Natural killer cell (primary cell): ENCODE measurements around the gene SMNDC1. TPM values are rescaled to one million over a fixed set of nuclear protein-coding genes. Genes with fewer than 3 reads are reported as not detected.

ENCODE experiments used
- ATAC-seq, 3 donors: fragments of 150-1000 bp in 2 of 3; fragments of 200-7000 bp in 1 of 3; cut with Tn5 transposase; 1 replicate in 1 of 3; 2 replicates in 2 of 3; pipeline ENCODE4 v1.10.0; 2021; ENCODE audit warnings: mild to moderate bottlenecking in 2 of 3, moderate library complexity in 2 of 3
- DNase-seq, 2 donors: peaks; one replicate each; pipeline versions ENCODE4 v3.0.0 to v3.0.0-alpha.2; 2013 to 2021; ENCODE audit warnings: mixed read lengths in 1 of 2
- H3K27ac ChIP-seq: one replicate; pipeline ENCODE4 v1.5.1; 2013; ENCODE audit warnings: mild to moderate bottlenecking, low read length
- H3K27me3 ChIP-seq: one replicate; pipeline ENCODE4 v1.6.1; 2013; ENCODE audit warnings: low read length; ENCODE audit not compliant: control insufficient read depth, insufficient read depth
- H3K36me3 ChIP-seq: one replicate; pipeline ENCODE4 v1.6.1; 2013; ENCODE audit warnings: low read length; ENCODE audit not compliant: control insufficient read depth, insufficient read depth
- H3K4me1 ChIP-seq: one replicate; pipeline ENCODE4 v1.6.1; 2013; ENCODE audit warnings: low read length; ENCODE audit not compliant: control insufficient read depth, insufficient read depth
- H3K4me3 ChIP-seq: one replicate; pipeline ENCODE4 v1.5.1; 2013; ENCODE audit warnings: low read length
- H3K9me3 ChIP-seq: one replicate; pipeline ENCODE4 v1.6.1; 2013; ENCODE audit warnings: low read length; ENCODE audit not compliant: control insufficient read depth, insufficient read depth
- H3K27ac Mint-ChIP-seq, 2 donors: one replicate each; pipeline ENCODE4 v1.8.0; 2022; ENCODE audit warnings: mild to moderate bottlenecking in 2 of 2, mixed read lengths in 2 of 2, moderate library complexity in 1 of 2
- H3K27me3 Mint-ChIP-seq, 2 donors: one replicate each; pipeline ENCODE4 v1.8.0; 2022; ENCODE audit warnings: low read depth in 2 of 2, mixed read lengths in 2 of 2
- H3K36me3 Mint-ChIP-seq: one replicate; pipeline ENCODE4 v1.8.0; 2022; ENCODE audit warnings: mixed read lengths
- H3K4me1 Mint-ChIP-seq, 2 donors: one replicate each; pipeline ENCODE4 v1.8.0; 2022; ENCODE audit warnings: mixed read lengths in 2 of 2
- H3K4me3 Mint-ChIP-seq: one replicate; pipeline ENCODE4 v1.8.0; 2022; ENCODE audit warnings: mild to moderate bottlenecking, moderate library complexity, mixed read lengths
- H3K9me3 Mint-ChIP-seq, 2 donors: one replicate each; pipeline ENCODE4 v1.8.0; 2022; ENCODE audit warnings: mixed read lengths in 2 of 2
- CTCF ChIP-seq: fragments of 200-600 bp; IDR thresholded peaks from one replicate; pipeline ENCODE4 v1.8.0; 2022; ENCODE audit warnings: antibody characterized with exemption
- WGBS: methylation state at CpG from one replicate; pipeline ENCODE4 v1.1.7; 2013; ENCODE audit warnings: missing lambda C conversion rate; ENCODE audit not compliant: insufficient coverage; 5-methylcytosine and 5-hydroxymethylcytosine counted together
- intact Hi-C: fragments of 100-400 bp; cut with micrococcal nuclease; formaldehyde crosslinking; loops from one replicate; pipeline ENCODE4 v1.14.2; 2022
- total RNA-seq, 4 donors: library from RNA; stranded (reverse); fragments of 120-200 nt in 1 of 4; gene quantifications; one replicate each; pipeline versions ENCODE4 v1.2.3 to v1.2.4, GENCODE V29; 2013 to 2022

The SMNDC1 gene
- total RNA-seq, 3 donors from 2014 or later (not counting 1 experiment from before 2014, with no cell fraction given): 53.3 to 56.3 (median 55.3) TPM

DNA sequence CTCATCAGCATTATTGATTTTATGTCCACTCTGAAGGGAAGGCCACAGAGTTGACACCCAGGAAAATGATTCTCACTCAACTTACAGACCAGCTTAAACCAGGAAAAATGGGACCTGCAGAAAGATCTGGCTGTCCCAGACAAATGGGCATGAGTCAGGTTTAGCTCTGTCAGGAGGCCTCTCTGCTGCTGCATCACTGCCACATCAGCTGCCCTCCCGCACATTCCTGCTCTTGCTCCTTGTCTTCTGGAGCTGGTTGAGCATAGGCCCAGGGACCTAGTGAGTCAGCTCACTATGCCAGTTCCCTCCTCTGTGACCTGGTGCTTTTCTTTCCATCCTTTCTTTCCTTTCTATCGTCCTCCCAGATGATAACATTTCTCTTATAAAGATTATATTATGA, 18.8 kb upstream of the SMNDC1 start:
- Mint-ChIP-seq H3K4me1 (no peaks in the 10 kb centered on the region), H3K9me3 (no peaks in the 10 kb centered on the region), H3K36me3 (no peaks in the 10 kb centered on the region), H3K4me3 (no peak overlapping the region), H3K27ac (no peak overlapping the region), H3K27me3 (peaks cover 21 to 39% of the 10 kb centered on the region in 2 donors)
- no peak for TF ChIP-seq CTCF
- H3K27ac ChIP-seq: no peak overlapping the region
- no peak for ATAC-seq
- H3K4me3 ChIP-seq: no peak overlapping the region
- H3K9me3 ChIP-seq: no peaks in the 10 kb centered on the region
- no peaks in the 10 kb centered on the region for H3K36me3 ChIP-seq
- intact Hi-C loops: no loop called here
- H3K4me1 ChIP-seq: no peaks in the 10 kb centered on the region
- no peaks in the 10 kb centered on the region for H3K27me3 ChIP-seq
- WGBS: 97% methylated on average over 1 of the region's 2 CpGs
- DNase-seq: no peak

- no peaks in the 10 kb centered on the region for H3K4me1 Mint-ChIP-seq
- no peak overlapping the region for H3K27ac ChIP-seq
- no peak overlapping the region for H3K4me3 Mint-ChIP-seq
- DNase-seq: no peak
- no peak overlapping the region for H3K4me3 ChIP-seq
- H3K4me1 ChIP-seq: no peaks in the 10 kb centered on the region
- intact Hi-C loops: no loop called here
- ATAC-seq: no peak
- no peak for TF ChIP-seq CTCF
- no peaks in the 10 kb centered on the region for H3K36me3 ChIP-seq
- H3K9me3 ChIP-seq: no peaks in the 10 kb centered on the region
- H3K27ac Mint-ChIP-seq: no peak overlapping the region
- no peaks in the 10 kb centered on the region for H3K9me3 Mint-ChIP-seq
- H3K27me3 Mint-ChIP-seq: peaks cover 21 to 34% of the 10 kb centered on the region in 2 donors
- no peaks in the 10 kb centered on the region for H3K36me3 Mint-ChIP-seq
- H3K27me3 ChIP-seq: no peaks in the 10 kb centered on the region
- WGBS: 83% methylated on average over 6 of the region's 6 CpGs
Observed at GRCh38 chr10:110321869-110322620, 17.3 kb upstream of the SMNDC1 start.

GRCh38 chr10:110317866-110318850, 13.4 kb upstream of the SMNDC1 start:
- Mint-ChIP-seq H3K9me3 (no peaks in the 10 kb centered on the region), H3K4me3 (no peak overlapping the region), H3K4me1 (no peaks in the 10 kb centered on the region), H3K27me3 (peaks cover 19 to 20% of the 10 kb centered on the region in 2 donors), H3K36me3 (no peaks in the 10 kb centered on the region), H3K27ac (no peak overlapping the region)
- Histone ChIP-seq H3K27ac (no peak overlapping the region), H3K9me3 (no peaks in the 10 kb centered on the region), H3K4me1 (no peaks in the 10 kb centered on the region), H3K36me3 (no peaks in the 10 kb centered on the region), H3K4me3 (no peak overlapping the region), H3K27me3 (no peaks in the 10 kb centered on the region)
- intact Hi-C loops: no loop called here
- DNase-seq (no peak), ATAC-seq (no peak)
- TF ChIP-seq CTCF: no peak
- 92% methylated on average over 15 of the region's 15 CpGs for WGBS
